Keratinocyte (primary cell): ENCODE results near the gene ROBO4. TPM values are rescaled to one million over a fixed set of nuclear protein-coding genes. Genes with fewer than 3 reads are reported as not detected.

ENCODE experiments used
- DNase-seq: peaks from one replicate; pipeline ENCODE4 v3.0.0-alpha.2; 2011; ENCODE audit warnings: low read depth, missing footprints, low spot score
- FAIRE-seq: peaks from 2 replicates; lab custom pipeline; 2011; peaks lifted over from hg19 to GRCh38; lab: Jason Lieb, UNC
- H2AFZ ChIP-seq: 2 replicates; pipeline ENCODE4 v1.6.0; 2012; ENCODE audit warnings: low read length, control low read depth, inconsistent platforms; ENCODE audit not compliant: control insufficient read depth
- H3K27ac ChIP-seq: 2 replicates; pipeline ENCODE4 v1.5.1; 2011; ENCODE audit warnings: low read length; ENCODE audit not compliant: control insufficient read depth, insufficient read depth
- H3K27me3 ChIP-seq: 3 replicates; pipeline ENCODE4 v1.6.0; 2011; ENCODE audit warnings: low read length; ENCODE audit not compliant: control insufficient read depth, insufficient read depth; ENCODE audit errors: extremely low read depth
- H3K36me3 ChIP-seq, 2 experiments: 2 replicates in 1 of 2; 3 replicates in 1 of 2; pipeline ENCODE4 v1.5.1; 2011; ENCODE audit warnings: low read length in 2 of 2, mild to moderate bottlenecking in 1 of 2; ENCODE audit not compliant: control insufficient read depth in 2 of 2, insufficient read depth in 2 of 2; ENCODE audit errors: extremely low read depth in 1 of 2
- H3K4me1 ChIP-seq: 3 replicates; pipeline ENCODE4 v1.5.1; 2011; ENCODE audit warnings: low read length; ENCODE audit not compliant: control insufficient read depth, insufficient read depth; ENCODE audit errors: extremely low read depth
- H3K4me2 ChIP-seq: 3 replicates; pipeline ENCODE4 v1.6.0; 2011; ENCODE audit warnings: low read depth, low read length; ENCODE audit not compliant: control insufficient read depth, insufficient read depth; ENCODE audit errors: extremely low read depth
- H3K4me3 ChIP-seq, 3 experiments: fragments of 200-600 bp in 1 of 3; sonication (generic) in 1 of 3; 2 replicates in 2 of 3; 3 replicates in 1 of 3; pipeline ENCODE4 v1.5.1; 2011 to 2016; ENCODE audit warnings: low read length in 3 of 3, mild to moderate bottlenecking in 3 of 3, control low read depth in 2 of 3, inconsistent platforms in 1 of 3, low read depth in 1 of 3, mixed read lengths in 1 of 3, mixed run types in 1 of 3, moderate library complexity in 1 of 3; ENCODE audit not compliant: control insufficient read depth in 2 of 3, insufficient read depth in 2 of 3; ENCODE audit errors: extremely low read depth in 1 of 3
- H3K79me2 ChIP-seq: 2 replicates; pipeline ENCODE4 v1.6.0; 2012; ENCODE audit warnings: low read length; ENCODE audit not compliant: control insufficient read depth, insufficient read depth
- H3K9ac ChIP-seq: 3 replicates; pipeline ENCODE4 v1.6.0; 2011; ENCODE audit warnings: low read length; ENCODE audit not compliant: control insufficient read depth, insufficient read depth; ENCODE audit errors: extremely low read depth
- H3K9me1 ChIP-seq: 3 replicates; pipeline ENCODE4 v1.6.0; 2011; ENCODE audit warnings: low read length; ENCODE audit not compliant: control insufficient read depth, insufficient read depth; ENCODE audit errors: extremely low read depth
- H3K9me3 ChIP-seq: 2 replicates; pipeline ENCODE4 v1.5.1; 2012; ENCODE audit warnings: low read depth, low read length; ENCODE audit not compliant: control insufficient read depth
- H4K20me1 ChIP-seq: 3 replicates; pipeline ENCODE4 v1.6.0; 2011; ENCODE audit warnings: low read length; ENCODE audit not compliant: control insufficient read depth, insufficient read depth; ENCODE audit errors: extremely low read depth
- CTCF ChIP-seq, 3 experiments: IDR thresholded peaks in 1 of 3; conservative IDR thresholded peaks in 1 of 3; optimal IDR thresholded peaks in 1 of 3; 2 replicates in 2 of 3; 3 replicates in 1 of 3; pipeline versions ENCODE3 to v1.5.1; 2011; ENCODE audit warnings: low read length in 3 of 3, mild to moderate bottlenecking in 3 of 3, moderate library complexity in 2 of 3, control low read depth in 1 of 3, inconsistent platforms in 1 of 3; ENCODE audit not compliant: insufficient read depth in 2 of 3; ENCODE audit errors: extremely low read depth in 1 of 3
- EZH2 ChIP-seq: IDR thresholded peaks from one replicate; pipeline ENCODE4 v1.6.1; 2012; ENCODE audit warnings: inconsistent platforms, mild to moderate bottlenecking, low read length, moderate library complexity
- dilution Hi-C: fragments of 300-500 bp; cut with MboI; formaldehyde crosslinking; loops from one replicate; pipeline ENCODE4 v1.7.0; 2020; ENCODE audit warnings: low sequenced_read_pairs; ENCODE audit not compliant: extremely low pct_ligation_motif_present
- polyA plus RNA-seq, 5 experiments: library from polyadenylated mRNA; depleted of rRNA in 3 of 5; stranded (reverse) in 3 of 5; stranded (forward) in 1 of 5; unstranded in 1 of 5; fragments of >200 nt; gene quantifications; 1 replicate in 1 of 5; 2 replicates in 3 of 5; 3 replicates in 1 of 5; pipeline versions ENCODE4 v1.2.1 to v1.2.3, GENCODE V29; 2011 to 2012; ENCODE audit warnings: missing spikeins in 2 of 5, low read depth in 1 of 5, low replicate concordance in 1 of 5

The ROBO4 gene
- polyA plus RNA-seq, 1 donor (not counting 4 experiments of a cell fraction or from before 2014, with no cell fraction given): 0.94 TPM

- peaks cover 45% of the 10 kb centered on the region for H3K4me1 ChIP-seq
- no peak for FAIRE-seq
Measured at GRCh38 chr11:124894606-124895430, 2.8 kb downstream of the ROBO4 start.

GRCh38 chr11:124893781-124894401 is 3.8 kb downstream of the ROBO4 start:
- Histone ChIP-seq H3K27ac (no peak overlapping the region), H3K9me3 (no peaks in the 10 kb centered on the region), H3K9me1 (no peaks in the 10 kb centered on the region), H3K4me3 (no peak overlapping the region), H4K20me1 (no peaks in the 10 kb centered on the region), H3K36me3 (no peaks in the 10 kb centered on the region), H3K4me1 (peaks cover 36% of the 10 kb centered on the region), H3K27me3 (no peaks in the 10 kb centered on the region), H3K79me2 (no peaks in the 10 kb centered on the region), H2AFZ (no peak overlapping the region), H3K9ac (no peak overlapping the region), H3K4me2 (no peak overlapping the region)
- no peak for TF ChIP-seq CTCF (optimal IDR thresholded peaks at IDR 0.05 in 1 of 3, IDR thresholded peaks at IDR 0.05 in 1 of 3, conservative IDR thresholded peaks at IDR 0.05 in 1 of 3; ENCODE audit: extremely low read depth in 1 of 3, insufficient read depth in 2 of 3, low read length in 3 of 3)
- no peak for TF ChIP-seq EZH2
- FAIRE-seq: no peak
- dilution Hi-C loops: no loop called here
- no peak for DNase-seq

More at GRCh38 chr11:124894606-124895430, 2.8 kb downstream of the ROBO4 start:
- Histone ChIP-seq H3K79me2 (no peaks in the 10 kb centered on the region), H3K9me3 (no peaks in the 10 kb centered on the region), H3K4me3 (no peak overlapping the region), H3K36me3 (no peaks in the 10 kb centered on the region), H3K27ac (no peak overlapping the region), H3K4me2 (no peak overlapping the region), H2AFZ (no peak overlapping the region), H4K20me1 (no peaks in the 10 kb centered on the region), H3K9me1 (no peaks in the 10 kb centered on the region), H3K27me3 (no peaks in the 10 kb centered on the region), H3K9ac (no peak overlapping the region)
- dilution Hi-C loops: no loop called here
- TF ChIP-seq EZH2 (no peak), CTCF (optimal IDR thresholded peaks at IDR 0.05 in 1 of 3, IDR thresholded peaks at IDR 0.05 in 1 of 3, conservative IDR thresholded peaks at IDR 0.05 in 1 of 3; ENCODE audit: extremely low read depth in 1 of 3, insufficient read depth in 2 of 3, low read length in 3 of 3) (no peak)
- no peak for DNase-seq
